ENCODE data around the gene SGPL1. TPM values are rescaled to one million over a fixed set of nuclear protein-coding genes. Genes with fewer than 3 reads are reported as not detected.

Gene SGPL1
- total RNA-seq, 1 experiment from 2014 or later: 14.1 TPM

GRCh38 chr10:70921285-70921684, 105.5 kb downstream of the SGPL1 start:
- DNase-seq (ENCODE audit: low read depth): no peak

- no peak for DNase-seq (ENCODE audit: low read depth)
These were observed 107.9 kb downstream of the SGPL1 start for GRCh38 chr10:70923696-70924095.

DNA sequence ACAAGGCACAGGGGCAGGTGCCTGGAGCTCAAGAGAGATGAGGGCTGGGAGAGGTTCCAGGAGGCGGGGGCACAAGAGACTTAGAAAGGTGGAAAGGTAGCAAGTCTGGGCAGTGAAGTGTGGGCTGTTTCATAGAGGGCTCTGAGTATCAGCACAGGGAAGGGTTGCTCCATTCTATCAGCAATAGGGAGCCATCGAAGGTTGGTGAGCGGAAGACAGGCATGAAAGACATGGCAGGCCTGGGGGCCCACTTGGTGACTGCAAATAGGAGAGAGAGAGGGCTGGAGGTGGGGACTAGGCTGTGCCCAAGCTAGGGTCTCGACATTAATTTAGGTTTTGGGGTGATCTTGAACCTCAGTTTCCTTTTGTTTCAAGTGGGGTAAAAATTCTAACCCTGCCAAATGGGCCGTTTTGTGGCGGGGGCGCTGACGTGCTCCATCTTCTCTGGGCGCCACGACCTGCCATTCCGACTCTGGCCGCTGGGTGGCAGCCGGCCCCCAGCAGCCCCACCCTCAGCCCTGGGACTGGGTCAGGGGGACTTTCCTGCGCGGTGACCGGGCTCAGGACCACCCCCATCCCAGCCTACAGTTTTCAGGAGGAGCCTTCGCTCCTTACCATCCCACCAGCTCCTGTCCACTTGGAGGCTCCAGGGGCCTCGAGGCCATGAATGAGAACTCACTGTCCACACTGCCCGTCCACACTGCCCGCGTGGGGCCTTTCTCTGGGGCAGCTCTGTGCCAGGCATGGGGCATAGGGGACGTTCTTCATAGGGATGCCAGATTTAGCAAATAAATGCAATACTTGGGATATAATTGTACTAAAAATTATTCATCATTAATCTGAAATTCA, 109.9 kb downstream of the SGPL1 start:
- DNase-seq (ENCODE audit: low read depth): no peak

DNA sequence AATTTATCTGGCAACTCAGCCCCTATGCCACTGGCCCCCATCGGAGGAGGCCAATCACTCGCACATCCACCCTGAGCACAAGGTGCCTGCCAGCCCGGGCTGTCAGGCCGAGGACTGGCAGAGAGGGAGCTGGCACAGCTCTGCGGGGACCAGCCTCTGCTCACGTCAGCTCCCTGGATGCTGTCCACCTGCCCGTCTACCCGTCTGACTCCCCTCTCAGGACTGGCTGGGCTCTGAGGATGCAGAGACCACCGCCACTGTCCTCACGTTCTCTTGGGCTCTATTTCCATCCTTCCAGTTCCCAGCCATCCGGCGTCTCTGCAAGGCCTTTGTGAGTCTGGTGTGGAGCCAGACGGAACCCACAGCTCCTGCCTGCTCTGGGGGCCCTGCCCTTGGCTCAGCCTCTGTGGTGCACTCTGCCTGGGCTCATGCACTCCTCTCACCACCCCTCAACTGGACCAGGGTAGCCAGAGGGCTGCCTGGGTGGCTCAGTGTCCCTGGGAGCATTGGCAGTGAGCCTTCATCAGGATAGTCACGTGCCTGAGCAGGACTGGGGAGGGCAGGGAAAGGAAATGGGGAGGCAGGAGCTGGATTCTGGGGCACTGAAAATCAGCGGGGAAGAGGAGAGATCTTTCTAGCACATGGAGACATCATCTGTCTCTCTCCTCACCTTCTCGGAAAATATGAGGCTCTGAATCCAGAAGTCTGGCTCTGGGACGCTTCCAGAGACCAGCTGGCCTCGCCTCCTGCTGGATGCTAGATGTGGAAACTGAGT, 110.7 kb downstream of the SGPL1 start:
- DNase-seq (ENCODE audit: low read depth): no peak

- no peak for DNase-seq (ENCODE audit: low read depth)
These were observed 111.6 kb downstream of the SGPL1 start for GRCh38 chr10:70927189-70927943.

GRCh38 chr10:70928140-70928539, 112.4 kb downstream of the SGPL1 start:
- no peak for DNase-seq (ENCODE audit: low read depth)

DNA sequence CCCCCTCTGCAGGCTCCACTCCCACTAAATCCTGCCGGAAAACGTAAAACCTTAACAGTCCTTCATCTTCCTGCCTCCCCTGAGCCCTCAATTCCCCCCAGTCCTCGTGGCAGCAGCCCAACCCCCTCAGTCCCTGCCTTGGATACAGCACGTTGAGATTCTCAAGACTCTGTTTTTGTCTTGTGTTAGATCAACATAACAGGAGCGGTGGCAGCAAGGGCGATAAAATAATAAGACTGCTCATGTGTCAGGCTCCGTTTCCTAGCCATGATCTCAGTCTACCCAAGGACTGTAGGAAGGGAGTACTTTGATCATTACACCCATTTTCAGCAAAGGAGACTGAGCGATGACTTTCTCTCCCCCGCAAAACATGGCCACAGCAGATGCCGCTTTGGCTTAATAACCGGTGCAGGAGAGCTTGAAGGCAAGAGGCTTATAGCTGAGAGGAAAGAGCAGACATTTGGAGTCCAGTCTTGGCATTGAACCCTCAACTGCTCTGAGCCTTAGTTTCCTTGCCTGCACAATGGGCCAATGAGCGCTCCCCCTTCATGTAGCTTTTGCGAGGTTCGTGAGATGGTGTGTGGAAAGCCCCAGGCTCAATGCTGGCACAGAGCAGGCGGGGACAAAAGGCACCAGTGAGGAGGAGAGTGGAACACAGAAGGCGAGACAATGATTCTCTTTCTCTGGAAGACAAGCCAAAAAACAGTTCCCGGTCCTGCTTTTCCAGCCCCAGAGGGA, 114.7 kb downstream of the SGPL1 start:
- no peak for DNase-seq (ENCODE audit: low read depth)

Other genes with a start within 250 kb of the SGPL1 start
- gene PRF1, start 213.2 kb upstream of the SGPL1 start, total RNA-seq (2014; rRNA removed; shearing (Covaris generic)): not detected in 2 replicates
- 10.1 and 11.0 TPM in 2 replicates for gene ADAMTS14, start 143.4 kb upstream of the SGPL1 start, total RNA-seq (2014; rRNA removed; shearing (Covaris generic))
- not detected in 2 replicates for gene TBATA, start 30.6 kb upstream of the SGPL1 start, total RNA-seq (2014; rRNA removed; shearing (Covaris generic))
- gene PCBD1, start 72.6 kb downstream of the SGPL1 start, total RNA-seq (2014; rRNA removed; shearing (Covaris generic)): 71.6 and 73.9 TPM in 2 replicates

Data from RPMI7951 (cell line).